K562 (cell line): ENCODE measurements around the gene CELA1. TPM values are rescaled to one million over a fixed set of nuclear protein-coding genes. Genes with fewer than 3 reads are reported as not detected.
"Not testable (repeated sequence)": the region's sequence is repeated elsewhere in the genome, so short reads cannot be mapped to it uniquely, and the experiment has no call there.

Experiments
- ATAC-seq: fragments of 200-7000 bp; cut with Tn5 transposase; 3 replicates; pipeline ENCODE4 v1.9.1; 2020; ENCODE audit warnings: moderate library complexity
- BruUV-seq: library from RNA; stranded (reverse); fragments of 400-500 nt; replicated peaks from 2 replicates; lab custom pipeline; 2021; lab: Mats Ljungman, UMichigan
- CTCF ChIA-PET: fragments of 300-600 bp; formaldehyde crosslinking; extraction: SDS; loops from one replicate; lab custom pipeline; 2021; ENCODE audit warnings: low intra/inter-chr PET ratio; lab: Yijun Ruan, JAX
- POLR2A ChIA-PET: fragments of 300-600, 350-650 bp; sonication (Branson Sonifier 250); formaldehyde crosslinking; extraction: SDS; loops from one replicate; lab custom pipeline; 2021; ENCODE audit warnings: antibody characterized with exemption, inconsistent platforms; lab: Yijun Ruan, JAX
- DNase-seq, 4 experiments: peaks; one replicate each; pipeline versions ENCODE4 v3.0.0 to v3.0.0-alpha.2; 2011 to 2018; ENCODE audit warnings: low spot score in 3 of 4, mixed read lengths in 3 of 4; ENCODE audit errors: extremely low read depth in 1 of 4
- FAIRE-seq: peaks from 2 replicates; lab custom pipeline; 2011; peaks lifted over from hg19 to GRCh38; lab: Jason Lieb, UNC
- H2AFZ ChIP-seq: 2 replicates; pipeline ENCODE4 v1.6.0; 2011; ENCODE audit warnings: low read depth, low read length, control low read depth, inconsistent platforms
- H3K27ac ChIP-seq: fragments of 200-600 bp; 3 replicates; pipeline ENCODE4 v1.8.0; 2011; ENCODE audit warnings: low read depth, mild to moderate bottlenecking, control low read depth, inconsistent platforms, low read length, moderate library complexity, mixed read lengths; ENCODE audit errors: extremely low read depth
- H3K27me3 ChIP-seq, 2 experiments: fragments of 300-600 bp in 1 of 2; 2 replicates in 1 of 2; 3 replicates in 1 of 2; pipeline versions ENCODE4 v1.6.0 to v1.8.0; 2011; ENCODE audit warnings: inconsistent platforms in 2 of 2, low read length in 2 of 2, mild to moderate bottlenecking in 1 of 2, mixed read lengths in 1 of 2, moderate library complexity in 1 of 2; ENCODE audit not compliant: control insufficient read depth in 2 of 2, insufficient read depth in 2 of 2
- H3K36me3 ChIP-seq: fragments of 300-600 bp; 3 replicates; pipeline ENCODE4 v1.8.0; 2011; ENCODE audit warnings: mild to moderate bottlenecking, low read length, inconsistent platforms; ENCODE audit not compliant: control insufficient read depth, insufficient read depth
- H3K4me1 ChIP-seq, 2 experiments: fragments of 200-600 bp in 1 of 2; replicated peaks in 1 of 2; 2 replicates in 1 of 2; 3 replicates in 1 of 2; pipeline versions ENCODE4 v1.5.1 to v1.8.0; 2011; ENCODE audit warnings: inconsistent platforms in 2 of 2, low read length in 2 of 2, mild to moderate bottlenecking in 1 of 2, mixed read lengths in 1 of 2, moderate library complexity in 1 of 2; ENCODE audit not compliant: control insufficient read depth in 2 of 2, insufficient read depth in 2 of 2
- H3K4me2 ChIP-seq: 2 replicates; pipeline ENCODE4 v1.6.1; 2011; ENCODE audit warnings: low read length, control low read depth, inconsistent platforms, mixed read lengths; ENCODE audit not compliant: insufficient read depth
- H3K4me3 ChIP-seq: fragments of 200-600 bp; sonication (generic), shearing (Covaris generic); 2 replicates; pipeline ENCODE4 v1.5.1; 2016; ENCODE audit warnings: control low read depth, inconsistent platforms
- H3K79me2 ChIP-seq: fragments of 200-600 bp; 3 replicates; pipeline ENCODE4 v1.8.0; 2011; ENCODE audit warnings: low read length, inconsistent platforms; ENCODE audit not compliant: control insufficient read depth, insufficient read depth
- H3K9ac ChIP-seq, 2 experiments: 2 replicates each; pipeline versions ENCODE4 v1.6.0 to v1.6.1; 2011; ENCODE audit warnings: low read depth in 2 of 2, low read length in 2 of 2, control low read depth in 1 of 2, inconsistent platforms in 1 of 2, mild to moderate bottlenecking in 1 of 2, mixed read lengths in 1 of 2; ENCODE audit not compliant: insufficient read depth in 1 of 2
- H3K9me1 ChIP-seq: one replicate; pipeline ENCODE4 v1.6.0; 2011; ENCODE audit warnings: inconsistent platforms, mild to moderate bottlenecking, low read length, moderate library complexity; ENCODE audit not compliant: control insufficient read depth, insufficient read depth
- H3K9me3 ChIP-seq: replicated peaks from 2 replicates; pipeline ENCODE4 v1.5.1; 2011; ENCODE audit warnings: low read depth, low read length, inconsistent platforms; ENCODE audit not compliant: control insufficient read depth, insufficient read depth
- H4K20me1 ChIP-seq: replicated peaks from 2 replicates; pipeline ENCODE4 v1.6.1; 2011; ENCODE audit warnings: low read length, inconsistent platforms, mixed read lengths; ENCODE audit not compliant: control insufficient read depth, insufficient read depth
- BCOR ChIP-seq: fragments of 450-650 bp; IDR thresholded peaks from 2 replicates; pipeline ENCODE4 v1.6.1; 2016
- EHMT2 ChIP-seq: fragments of 450-650 bp; IDR thresholded peaks from 2 replicates; pipeline ENCODE4 v1.6.1; 2018; ENCODE audit warnings: antibody characterized with exemption
- KDM1A ChIP-seq, 2 experiments: fragments of 450-650 bp; IDR thresholded peaks; 2 replicates each; pipeline ENCODE4 v1.6.1; 2016; ENCODE audit warnings: mild to moderate bottlenecking in 2 of 2
- PBX2 ChIP-seq, 2 experiments: IDR thresholded peaks in 1 of 2; conservative IDR thresholded peaks in 1 of 2; 2 replicates each; pipeline ENCODE4 v1.6.1; 2016; ENCODE audit warnings: low read depth in 2 of 2, mild to moderate bottlenecking in 1 of 2, missing compliant biosample characterization in 1 of 2, missing genetic modification characterization in 1 of 2, moderate library complexity in 1 of 2
- ZNF384 ChIP-seq: IDR thresholded peaks from 2 replicates; pipeline ENCODE4 v1.6.1; 2012; ENCODE audit warnings: low read depth, low read length, improper control_type of control experiment
- in situ Hi-C: fragments of 300-500 bp; cut with MboI; formaldehyde crosslinking; loops from 4 replicates; pipeline ENCODE4 v1.15.0; 2018; ENCODE audit warnings: inconsistent platforms, mixed read lengths
- intact Hi-C: fragments of 100-400 bp; cut with micrococcal nuclease; formaldehyde crosslinking; loops from 2 replicates; pipeline ENCODE4 v1.14.2; 2022
- polyA plus RNA-seq, 8 experiments: library from polyadenylated mRNA; depleted of rRNA in 4 of 8; stranded (reverse) in 5 of 8; unstranded in 3 of 8; fragments of >200 nt; fragmentation: Nextera tagmentation in 2 of 8; fragmentation: Illumina TruSeq in 1 of 8; extraction: Ambion mirVana in 2 of 8; extraction: Trizol in 1 of 8; gene quantifications; 2 replicates each; pipeline versions ENCODE4 v1.2.1 to v1.2.3, GENCODE V29; 2011 to 2014; ENCODE audit warnings: inconsistent platforms in 1 of 8, missing spikeins in 1 of 8
- total RNA-seq, 7 experiments: library from RNA; depleted of rRNA in 6 of 7; stranded (reverse); fragments of >200 nt in 6 of 7; fragmentation: Illumina TruSeq in 2 of 7; extraction: Trizol in 2 of 7; gene quantifications; 2 replicates each; pipeline versions ENCODE4 v1.2.1 to v1.2.3, GENCODE V29; 2011 to 2021; ENCODE audit warnings: low replicate concordance in 1 of 7
- TF ChIP-seq, protein P1 (sequence below): fragments of 450-650 bp; IDR thresholded peaks from 2 replicates; pipeline ENCODE4 v1.6.1; 2016

CELA1 gene
- total and polyA plus RNA-seq, 9 of the 15 experiments (the other 6 are each of a cell fraction or from before 2014, with no cell fraction given): 0.06 to 0.27 (median 0.22) TPM; not detected in 6

- H4K20me1 ChIP-seq; H3K9me3 ChIP-seq; H3K4me1 ChIP-seq; H3K27ac ChIP-seq; H3K4me2 ChIP-seq; H3K9me1 ChIP-seq; H2AFZ ChIP-seq; H3K27me3 ChIP-seq; in situ Hi-C loops; POLR2A ChIA-PET; TF ChIP-seq PBX2 (CRISPR knock-in tag; IDR thresholded peaks at IDR 0.05; ENCODE audit: low read depth): not testable (repeated sequence)
- TF ChIP-seq, protein P1, sequence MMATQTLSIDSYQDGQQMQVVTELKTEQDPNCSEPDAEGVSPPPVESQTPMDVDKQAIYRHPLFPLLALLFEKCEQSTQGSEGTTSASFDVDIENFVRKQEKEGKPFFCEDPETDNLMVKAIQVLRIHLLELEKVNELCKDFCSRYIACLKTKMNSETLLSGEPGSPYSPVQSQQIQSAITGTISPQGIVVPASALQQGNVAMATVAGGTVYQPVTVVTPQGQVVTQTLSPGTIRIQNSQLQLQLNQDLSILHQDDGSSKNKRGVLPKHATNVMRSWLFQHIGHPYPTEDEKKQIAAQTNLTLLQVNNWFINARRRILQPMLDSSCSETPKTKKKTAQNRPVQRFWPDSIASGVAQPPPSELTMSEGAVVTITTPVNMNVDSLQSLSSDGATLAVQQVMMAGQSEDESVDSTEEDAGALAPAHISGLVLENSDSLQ: peak; percentile 86
- TF ChIP-seq ZNF384 (peak; percentile 79), EHMT2 (0 out of 2 replicates have a peak, but pooled peaks have one; percentile 9), PBX2 (tag; conservative IDR thresholded peaks at IDR 0.05; ENCODE audit: low read depth) (peak; percentile 66; the same call in 1 of the 2 replicates), BCOR (peak; percentile 56), KDM1A (IDR thresholded peaks at IDR 0.05) (peak in 1 of 2 experiments; percentile 7; a peak in 1 of 4 replicates)
- TF ChIP-seq, all 486 proteins: peak for 6; not testable (repeated sequence) for 480
- H3K9ac ChIP-seq, intact Hi-C loops, ATAC-seq, H3K36me3 ChIP-seq, DNase-seq, FAIRE-seq, H3K79me2 ChIP-seq, BruUV-seq, H3K4me3 ChIP-seq: not testable (repeated sequence)
- CTCF ChIA-PET: interaction anchor here (0.7 kb wide), 2 partner anchors 53 to 289 kb away, joined by 3 to 6 read pairs; partner anchors contain the start of gene LETMD1
These were observed 9.1 kb downstream of the CELA1 start for GRCh38 chr12:51337336-51337735.
